ENCODE data around the gene LRRC1. TPM values are rescaled to one million over a fixed set of nuclear protein-coding genes. Genes with fewer than 3 reads are reported as not detected.

Gene LRRC1
- total and polyA plus RNA-seq, 2 experiments from 2014 or later, result 11.3 to 16.6 TPM

DNA sequence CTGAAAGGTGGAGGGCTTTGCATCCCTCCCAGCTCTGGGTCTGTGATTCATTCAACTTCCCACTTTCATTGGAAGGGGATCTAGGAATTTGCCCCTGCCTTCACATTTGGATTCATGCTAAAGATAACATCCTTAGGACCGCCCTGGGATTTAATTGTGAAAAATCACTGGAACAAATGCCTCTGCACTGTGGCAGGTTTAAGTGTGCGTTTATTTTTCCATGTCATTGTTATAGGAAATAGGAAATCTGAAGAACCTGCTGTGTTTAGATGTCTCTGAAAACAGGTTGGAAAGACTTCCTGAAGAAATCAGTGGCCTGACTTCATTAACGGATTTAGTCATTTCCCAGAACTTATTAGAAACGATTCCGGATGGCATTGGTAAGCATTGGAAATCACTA is 104.7 kb downstream of the LRRC1 start:
- peaks cover 11% of the 10 kb centered on the region; the same call in 2 of the 3 replicates for H3K4me1 Mint-ChIP-seq
- H3K27me3 ChIP-seq (ENCODE audit: insufficient read depth), result no peaks in the 10 kb centered on the region
- H3K79me2 ChIP-seq (replicated peaks; ENCODE audit: insufficient read depth), result no peaks in the 10 kb centered on the region
- H3F3A ChIP-seq (replicated peaks; ENCODE audit: low read depth), result no peaks in the 10 kb centered on the region
- H3K4me3 Mint-ChIP-seq, result no peak overlapping the region
- no peak for DNase-seq (ENCODE audit: low spot score)
- H3K36me3 ChIP-seq (ENCODE audit: insufficient read depth), result peaks cover 4% of the 10 kb centered on the region; the same call in 1 of the 2 replicates
- no peaks in the 10 kb centered on the region for H3K9me2 ChIP-seq (ENCODE audit: insufficient read depth)
- H3K27ac Mint-ChIP-seq, result no peak overlapping the region; the same call in 1 of the 2 replicates
- H3K4me2 ChIP-seq, result no peak overlapping the region
- ATAC-seq, result no peak
- H3K27me3 Mint-ChIP-seq (ENCODE audit: insufficient read depth, low read depth, poor library complexity), result no peaks in the 10 kb centered on the region
- H2AFZ ChIP-seq, result no peak overlapping the region
- H4K20me1 ChIP-seq (replicated peaks; ENCODE audit: insufficient read depth), result no peaks in the 10 kb centered on the region
- TF ChIP-seq, protein P1, sequence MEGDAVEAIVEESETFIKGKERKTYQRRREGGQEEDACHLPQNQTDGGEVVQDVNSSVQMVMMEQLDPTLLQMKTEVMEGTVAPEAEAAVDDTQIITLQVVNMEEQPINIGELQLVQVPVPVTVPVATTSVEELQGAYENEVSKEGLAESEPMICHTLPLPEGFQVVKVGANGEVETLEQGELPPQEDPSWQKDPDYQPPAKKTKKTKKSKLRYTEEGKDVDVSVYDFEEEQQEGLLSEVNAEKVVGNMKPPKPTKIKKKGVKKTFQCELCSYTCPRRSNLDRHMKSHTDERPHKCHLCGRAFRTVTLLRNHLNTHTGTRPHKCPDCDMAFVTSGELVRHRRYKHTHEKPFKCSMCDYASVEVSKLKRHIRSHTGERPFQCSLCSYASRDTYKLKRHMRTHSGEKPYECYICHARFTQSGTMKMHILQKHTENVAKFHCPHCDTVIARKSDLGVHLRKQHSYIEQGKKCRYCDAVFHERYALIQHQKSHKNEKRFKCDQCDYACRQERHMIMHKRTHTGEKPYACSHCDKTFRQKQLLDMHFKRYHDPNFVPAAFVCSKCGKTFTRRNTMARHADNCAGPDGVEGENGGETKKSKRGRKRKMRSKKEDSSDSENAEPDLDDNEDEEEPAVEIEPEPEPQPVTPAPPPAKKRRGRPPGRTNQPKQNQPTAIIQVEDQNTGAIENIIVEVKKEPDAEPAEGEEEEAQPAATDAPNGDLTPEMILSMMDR (conservative IDR thresholded peaks at IDR 0.05; ENCODE audit: low read depth in 2 of 2), result no peak
- TF ChIP-seq ZNF331 (CRISPR knock-in tag; IDR thresholded peaks at IDR 0.05; ENCODE audit: low read depth), result no peak
- TF ChIP-seq, protein P2, sequence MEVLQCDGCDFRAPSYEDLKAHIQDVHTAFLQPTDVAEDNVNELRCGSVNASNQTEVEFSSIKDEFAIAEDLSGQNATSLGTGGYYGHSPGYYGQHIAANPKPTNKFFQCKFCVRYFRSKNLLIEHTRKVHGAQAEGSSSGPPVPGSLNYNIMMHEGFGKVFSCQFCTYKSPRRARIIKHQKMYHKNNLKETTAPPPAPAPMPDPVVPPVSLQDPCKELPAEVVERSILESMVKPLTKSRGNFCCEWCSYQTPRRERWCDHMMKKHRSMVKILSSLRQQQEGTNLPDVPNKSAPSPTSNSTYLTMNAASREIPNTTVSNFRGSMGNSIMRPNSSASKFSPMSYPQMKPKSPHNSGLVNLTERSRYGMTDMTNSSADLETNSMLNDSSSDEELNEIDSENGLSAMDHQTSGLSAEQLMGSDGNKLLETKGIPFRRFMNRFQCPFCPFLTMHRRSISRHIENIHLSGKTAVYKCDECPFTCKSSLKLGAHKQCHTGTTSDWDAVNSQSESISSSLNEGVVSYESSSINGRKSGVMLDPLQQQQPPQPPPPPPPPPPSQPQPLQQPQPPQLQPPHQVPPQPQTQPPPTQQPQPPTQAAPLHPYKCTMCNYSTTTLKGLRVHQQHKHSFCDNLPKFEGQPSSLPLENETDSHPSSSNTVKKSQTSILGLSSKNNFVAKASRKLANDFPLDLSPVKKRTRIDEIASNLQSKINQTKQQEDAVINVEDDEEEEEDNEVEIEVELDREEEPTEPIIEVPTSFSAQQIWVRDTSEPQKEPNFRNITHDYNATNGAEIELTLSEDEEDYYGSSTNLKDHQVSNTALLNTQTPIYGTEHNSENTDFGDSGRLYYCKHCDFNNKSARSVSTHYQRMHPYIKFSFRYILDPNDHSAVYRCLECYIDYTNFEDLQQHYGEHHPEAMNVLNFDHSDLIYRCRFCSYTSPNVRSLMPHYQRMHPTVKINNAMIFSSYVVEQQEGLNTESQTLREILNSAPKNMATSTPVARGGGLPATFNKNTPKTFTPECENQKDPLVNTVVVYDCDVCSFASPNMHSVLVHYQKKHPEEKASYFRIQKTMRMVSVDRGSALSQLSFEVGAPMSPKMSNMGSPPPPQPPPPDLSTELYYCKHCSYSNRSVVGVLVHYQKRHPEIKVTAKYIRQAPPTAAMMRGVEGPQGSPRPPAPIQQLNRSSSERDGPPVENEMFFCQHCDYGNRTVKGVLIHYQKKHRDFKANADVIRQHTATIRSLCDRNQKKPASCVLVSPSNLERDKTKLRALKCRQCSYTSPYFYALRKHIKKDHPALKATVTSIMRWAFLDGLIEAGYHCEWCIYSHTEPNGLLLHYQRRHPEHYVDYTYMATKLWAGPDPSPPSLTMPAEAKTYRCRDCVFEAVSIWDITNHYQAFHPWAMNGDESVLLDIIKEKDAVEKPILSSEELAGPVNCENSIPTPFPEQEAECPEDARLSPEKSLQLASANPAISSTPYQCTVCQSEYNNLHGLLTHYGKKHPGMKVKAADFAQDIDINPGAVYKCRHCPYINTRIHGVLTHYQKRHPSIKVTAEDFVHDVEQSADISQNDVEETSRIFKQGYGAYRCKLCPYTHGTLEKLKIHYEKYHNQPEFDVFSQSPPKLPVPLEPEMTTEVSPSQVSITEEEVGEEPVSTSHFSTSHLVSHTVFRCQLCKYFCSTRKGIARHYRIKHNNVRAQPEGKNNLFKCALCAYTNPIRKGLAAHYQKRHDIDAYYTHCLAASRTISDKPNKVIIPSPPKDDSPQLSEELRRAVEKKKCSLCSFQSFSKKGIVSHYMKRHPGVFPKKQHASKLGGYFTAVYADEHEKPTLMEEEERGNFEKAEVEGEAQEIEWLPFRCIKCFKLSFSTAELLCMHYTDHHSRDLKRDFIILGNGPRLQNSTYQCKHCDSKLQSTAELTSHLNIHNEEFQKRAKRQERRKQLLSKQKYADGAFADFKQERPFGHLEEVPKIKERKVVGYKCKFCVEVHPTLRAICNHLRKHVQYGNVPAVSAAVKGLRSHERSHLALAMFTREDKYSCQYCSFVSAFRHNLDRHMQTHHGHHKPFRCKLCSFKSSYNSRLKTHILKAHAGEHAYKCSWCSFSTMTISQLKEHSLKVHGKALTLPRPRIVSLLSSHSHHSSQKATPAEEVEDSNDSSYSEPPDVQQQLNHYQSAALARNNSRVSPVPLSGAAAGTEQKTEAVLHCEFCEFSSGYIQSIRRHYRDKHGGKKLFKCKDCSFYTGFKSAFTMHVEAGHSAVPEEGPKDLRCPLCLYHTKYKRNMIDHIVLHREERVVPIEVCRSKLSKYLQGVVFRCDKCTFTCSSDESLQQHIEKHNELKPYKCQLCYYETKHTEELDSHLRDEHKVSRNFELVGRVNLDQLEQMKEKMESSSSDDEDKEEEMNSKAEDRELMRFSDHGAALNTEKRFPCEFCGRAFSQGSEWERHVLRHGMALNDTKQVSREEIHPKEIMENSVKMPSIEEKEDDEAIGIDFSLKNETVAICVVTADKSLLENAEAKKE (CRISPR knock-in tag; IDR thresholded peaks at IDR 0.05), result no peak
- TF ChIP-seq, protein P3, sequence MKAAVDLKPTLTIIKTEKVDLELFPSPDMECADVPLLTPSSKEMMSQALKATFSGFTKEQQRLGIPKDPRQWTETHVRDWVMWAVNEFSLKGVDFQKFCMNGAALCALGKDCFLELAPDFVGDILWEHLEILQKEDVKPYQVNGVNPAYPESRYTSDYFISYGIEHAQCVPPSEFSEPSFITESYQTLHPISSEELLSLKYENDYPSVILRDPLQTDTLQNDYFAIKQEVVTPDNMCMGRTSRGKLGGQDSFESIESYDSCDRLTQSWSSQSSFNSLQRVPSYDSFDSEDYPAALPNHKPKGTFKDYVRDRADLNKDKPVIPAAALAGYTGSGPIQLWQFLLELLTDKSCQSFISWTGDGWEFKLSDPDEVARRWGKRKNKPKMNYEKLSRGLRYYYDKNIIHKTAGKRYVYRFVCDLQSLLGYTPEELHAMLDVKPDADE (IDR thresholded peaks at IDR 0.05), result no peak
- no peak for TF ChIP-seq JUNB (IDR thresholded peaks at IDR 0.05; ENCODE audit: unreplicated experiment)
- TF ChIP-seq, protein P4, sequence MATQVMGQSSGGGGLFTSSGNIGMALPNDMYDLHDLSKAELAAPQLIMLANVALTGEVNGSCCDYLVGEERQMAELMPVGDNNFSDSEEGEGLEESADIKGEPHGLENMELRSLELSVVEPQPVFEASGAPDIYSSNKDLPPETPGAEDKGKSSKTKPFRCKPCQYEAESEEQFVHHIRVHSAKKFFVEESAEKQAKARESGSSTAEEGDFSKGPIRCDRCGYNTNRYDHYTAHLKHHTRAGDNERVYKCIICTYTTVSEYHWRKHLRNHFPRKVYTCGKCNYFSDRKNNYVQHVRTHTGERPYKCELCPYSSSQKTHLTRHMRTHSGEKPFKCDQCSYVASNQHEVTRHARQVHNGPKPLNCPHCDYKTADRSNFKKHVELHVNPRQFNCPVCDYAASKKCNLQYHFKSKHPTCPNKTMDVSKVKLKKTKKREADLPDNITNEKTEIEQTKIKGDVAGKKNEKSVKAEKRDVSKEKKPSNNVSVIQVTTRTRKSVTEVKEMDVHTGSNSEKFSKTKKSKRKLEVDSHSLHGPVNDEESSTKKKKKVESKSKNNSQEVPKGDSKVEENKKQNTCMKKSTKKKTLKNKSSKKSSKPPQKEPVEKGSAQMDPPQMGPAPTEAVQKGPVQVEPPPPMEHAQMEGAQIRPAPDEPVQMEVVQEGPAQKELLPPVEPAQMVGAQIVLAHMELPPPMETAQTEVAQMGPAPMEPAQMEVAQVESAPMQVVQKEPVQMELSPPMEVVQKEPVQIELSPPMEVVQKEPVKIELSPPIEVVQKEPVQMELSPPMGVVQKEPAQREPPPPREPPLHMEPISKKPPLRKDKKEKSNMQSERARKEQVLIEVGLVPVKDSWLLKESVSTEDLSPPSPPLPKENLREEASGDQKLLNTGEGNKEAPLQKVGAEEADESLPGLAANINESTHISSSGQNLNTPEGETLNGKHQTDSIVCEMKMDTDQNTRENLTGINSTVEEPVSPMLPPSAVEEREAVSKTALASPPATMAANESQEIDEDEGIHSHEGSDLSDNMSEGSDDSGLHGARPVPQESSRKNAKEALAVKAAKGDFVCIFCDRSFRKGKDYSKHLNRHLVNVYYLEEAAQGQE (IDR thresholded peaks at IDR 0.05; ENCODE audit: unreplicated experiment), result no peak
- TF ChIP-seq NANOG (IDR thresholded peaks at IDR 0.05; ENCODE audit: borderline replicate concordance), result no peak
- no peak for TF ChIP-seq EZH2phosphoT487 (IDR thresholded peaks at IDR 0.05; ENCODE audit: unreplicated experiment)
- TF ChIP-seq EZH2 (IDR thresholded peaks at IDR 0.05; ENCODE audit: low read depth, unreplicated experiment), result no peak
- H3K4me1 ChIP-seq (ENCODE audit: insufficient read depth), result peaks cover 13% of the 10 kb centered on the region; the same call in 1 of the 2 replicates
- H3K27ac ChIP-seq (ENCODE audit: low read depth), result no peak overlapping the region
- no peak overlapping the region for H3K4me3 ChIP-seq
- H3K9me3 Mint-ChIP-seq, result no peaks in the 10 kb centered on the region
- peaks cover 3% of the 10 kb centered on the region; the same call in 1 of the 3 replicates for H3K36me3 Mint-ChIP-seq (ENCODE audit: low read depth)
